HG03097 (cell line): ENCODE data around the gene SERHL2.
"Not testable (repeated sequence)": the region's sequence is repeated elsewhere in the genome, so short reads cannot be mapped to it uniquely, and the experiment has no call there.

Experiments
- ATAC-seq: cut with Tn5 transposase; IDR thresholded peaks from one replicate; pipeline ENCODE4 v1.9.1; 2021; ENCODE audit not compliant: unreplicated experiment, low FRiP score

SERHL2 gene

GRCh38 chr22:42553475-42554361 lies at the start of gene SERHL2:
Gene SERHL2, plus strand, starts transcription at chr22:42553956. Its CDS starts 65 bp downstream, at chr22:42554021.
- ATAC-seq: peak; percentile 40

- ATAC-seq: not testable (repeated sequence)
These were observed 45.3 kb upstream of the SERHL2 start for GRCh38 chr22:42508327-42508974.

GRCh38 chr22:42508975-42509364 lies 44.8 kb upstream of the SERHL2 start:
- ATAC-seq: not testable (repeated sequence)

- no peak for ATAC-seq
These were observed 44.2 kb upstream of the SERHL2 start for GRCh38 chr22:42509548-42509947.

GRCh38 chr22:42511401-42511891 lies 42.3 kb upstream of the SERHL2 start:
- ATAC-seq: no peak

GRCh38 chr22:42512273-42512990 lies 41.3 kb upstream of the SERHL2 start:
- not testable (repeated sequence) for ATAC-seq

- not testable (repeated sequence) for ATAC-seq
These were observed 39.4 kb upstream of the SERHL2 start for GRCh38 chr22:42514331-42514730.

- not testable (repeated sequence) for ATAC-seq
These were observed 38.5 kb upstream of the SERHL2 start for GRCh38 chr22:42515304-42515703.

GRCh38 chr22:42515896-42516295 lies 37.9 kb upstream of the SERHL2 start:
- ATAC-seq: no peak

GRCh38 chr22:42517103-42517502 lies 36.7 kb upstream of the SERHL2 start:
- ATAC-seq: not testable (repeated sequence)

GRCh38 chr22:42518638-42519524 lies 34.9 kb upstream of the SERHL2 start:
- ATAC-seq: not testable (repeated sequence)

- ATAC-seq: peak; percentile 65
These were observed 34.0 kb upstream of the SERHL2 start, which contains the start of gene RRP7A for GRCh38 chr22:42519525-42520401. Gene RRP7A, minus strand, starts transcription at chr22:42519796. Its CDS starts 10 bp downstream, at chr22:42519786.

GRCh38 chr22:42521228-42521546 lies 32.6 kb upstream of the SERHL2 start:
- ATAC-seq: no peak

GRCh38 chr22:42522546-42522945 lies 31.2 kb upstream of the SERHL2 start:
- ATAC-seq: no peak

- ATAC-seq: no peak
These were observed 25.0 kb upstream of the SERHL2 start for GRCh38 chr22:42528591-42529307.

- not testable (repeated sequence) for ATAC-seq
These were observed 24.3 kb upstream of the SERHL2 start for GRCh38 chr22:42529435-42529834.

GRCh38 chr22:42531401-42532084 lies 22.2 kb upstream of the SERHL2 start:
- not testable (repeated sequence) for ATAC-seq

- no peak for ATAC-seq
These were observed 20.1 kb upstream of the SERHL2 start for GRCh38 chr22:42533638-42533977.
